IgD-negative memory B cell (primary cell): ENCODE results near the gene CDH8. TPM values are rescaled to one million over a fixed set of nuclear protein-coding genes. Genes with fewer than 3 reads are reported as not detected.

ENCODE experiments used
- H3K27ac Mint-ChIP-seq, 3 donors: one replicate each; pipeline ENCODE4 v1.8.0; 2020 to 2022; ENCODE audit warnings: mild to moderate bottlenecking in 3 of 3, mixed read lengths in 3 of 3, moderate library complexity in 1 of 3
- H3K27me3 Mint-ChIP-seq: one replicate; pipeline ENCODE4 v1.8.0; 2021; ENCODE audit warnings: mixed read lengths
- H3K36me3 Mint-ChIP-seq: one replicate; pipeline ENCODE4 v1.8.0; 2020; ENCODE audit warnings: mild to moderate bottlenecking, mixed read lengths
- H3K4me1 Mint-ChIP-seq, 3 donors: one replicate each; pipeline ENCODE4 v1.8.0; 2020 to 2022; ENCODE audit warnings: mixed read lengths in 3 of 3, mild to moderate bottlenecking in 1 of 3
- H3K4me3 Mint-ChIP-seq, 4 donors: one replicate each; pipeline ENCODE4 v1.8.0; 2020 to 2022; ENCODE audit warnings: mild to moderate bottlenecking in 4 of 4, mixed read lengths in 4 of 4, moderate library complexity in 3 of 4
- H3K9me3 Mint-ChIP-seq, 3 donors: one replicate each; pipeline ENCODE4 v1.8.0; 2020 to 2021; ENCODE audit warnings: mixed read lengths in 3 of 3, mild to moderate bottlenecking in 1 of 3
- polyA plus RNA-seq: library from polyadenylated mRNA; unstranded; fragments of 300-500 nt; fragmentation: Illumina TruSeq; gene quantifications from one replicate; pipeline ENCODE4 v1.2.3, GENCODE V29; 2021

The CDH8 gene
- polyA plus RNA-seq, 1 donor from 2014 or later: not detected

GRCh38 chr16:62038646-62039045 is 2.4 kb upstream of the CDH8 start:
- Mint-ChIP-seq H3K36me3 (no peaks in the 10 kb centered on the region), H3K27ac (no peak overlapping the region), H3K4me1 (no peaks in the 10 kb centered on the region), H3K27me3 (peaks cover 10% of the 10 kb centered on the region), H3K9me3 (peaks cover 0 to 9% (median 4%) of the 10 kb centered on the region in 3 donors), H3K4me3 (no peak overlapping the region)

GRCh38 chr16:62038225-62038624 is 2.0 kb upstream of the CDH8 start:
- peaks cover 10% of the 10 kb centered on the region for H3K27me3 Mint-ChIP-seq
- no peaks in the 10 kb centered on the region for H3K4me1 Mint-ChIP-seq
- H3K36me3 Mint-ChIP-seq: no peaks in the 10 kb centered on the region
- H3K9me3 Mint-ChIP-seq: peaks cover 0 to 9% (median 4%) of the 10 kb centered on the region in 3 donors
- no peak overlapping the region for H3K27ac Mint-ChIP-seq
- H3K4me3 Mint-ChIP-seq: no peak overlapping the region

- peaks cover 2% of the 10 kb centered on the region for H3K36me3 Mint-ChIP-seq
- peaks cover 10% of the 10 kb centered on the region for H3K27me3 Mint-ChIP-seq
- H3K4me1 Mint-ChIP-seq: no peaks in the 10 kb centered on the region
- peaks cover 0 to 11% (median 4%) of the 10 kb centered on the region in 3 donors for H3K9me3 Mint-ChIP-seq
- H3K27ac Mint-ChIP-seq: no peak overlapping the region
- no peak overlapping the region for H3K4me3 Mint-ChIP-seq
Measured at GRCh38 chr16:62036802-62037135, 531 bp upstream of the CDH8 start.

GRCh38 chr16:62035115-62036092 is 834 bp downstream of the CDH8 start:
- Mint-ChIP-seq H3K36me3 (peaks cover 2% of the 10 kb centered on the region), H3K4me3 (no peak overlapping the region), H3K9me3 (peaks cover 0 to 11% (median 4%) of the 10 kb centered on the region in 3 donors), H3K4me1 (no peaks in the 10 kb centered on the region), H3K27me3 (peaks cover 10% of the 10 kb centered on the region), H3K27ac (no peak overlapping the region)

- H3K9me3 Mint-ChIP-seq: peaks cover 0 to 13% (median 4%) of the 10 kb centered on the region in 3 donors
- no peak overlapping the region for H3K27ac Mint-ChIP-seq
- no peak overlapping the region for H3K4me3 Mint-ChIP-seq
- peaks cover 10% of the 10 kb centered on the region for H3K27me3 Mint-ChIP-seq
- H3K36me3 Mint-ChIP-seq: peaks cover 2% of the 10 kb centered on the region
- no peaks in the 10 kb centered on the region for H3K4me1 Mint-ChIP-seq
Measured at GRCh38 chr16:62034231-62035114, 1.8 kb downstream of the CDH8 start.

GRCh38 chr16:62033065-62033464 is 3.2 kb downstream of the CDH8 start:
- peaks cover 0 to 9% (median 1%) of the 10 kb centered on the region in 3 donors for H3K9me3 Mint-ChIP-seq
- H3K4me3 Mint-ChIP-seq: no peak overlapping the region
- H3K27me3 Mint-ChIP-seq: peaks cover 10% of the 10 kb centered on the region
- H3K4me1 Mint-ChIP-seq: no peaks in the 10 kb centered on the region
- peaks cover 2% of the 10 kb centered on the region for H3K36me3 Mint-ChIP-seq
- no peak overlapping the region for H3K27ac Mint-ChIP-seq

- no peaks in the 10 kb centered on the region for H3K4me1 Mint-ChIP-seq
- H3K36me3 Mint-ChIP-seq: peaks cover 3% of the 10 kb centered on the region
- no peak overlapping the region for H3K27ac Mint-ChIP-seq
- peaks cover under 1 to 12% (median 1%) of the 10 kb centered on the region in 3 donors for H3K9me3 Mint-ChIP-seq
- H3K27me3 Mint-ChIP-seq: peaks cover 5% of the 10 kb centered on the region
- no peak overlapping the region for H3K4me3 Mint-ChIP-seq
Measured at GRCh38 chr16:62029947-62030346, 6.3 kb downstream of the CDH8 start.

GRCh38 chr16:62022688-62023087 is 13.6 kb downstream of the CDH8 start:
- peaks cover 0 to 10% (median 4%) of the 10 kb centered on the region in 3 donors for H3K9me3 Mint-ChIP-seq
- no peak overlapping the region for H3K27ac Mint-ChIP-seq
- no peaks in the 10 kb centered on the region for H3K27me3 Mint-ChIP-seq
- H3K4me3 Mint-ChIP-seq: no peak overlapping the region
- H3K36me3 Mint-ChIP-seq: peaks cover 1% of the 10 kb centered on the region
- H3K4me1 Mint-ChIP-seq: no peaks in the 10 kb centered on the region

GRCh38 chr16:62021161-62021581 is 15.1 kb downstream of the CDH8 start:
- Mint-ChIP-seq H3K27me3 (no peaks in the 10 kb centered on the region), H3K9me3 (peaks cover 0 to 8% (median 4%) of the 10 kb centered on the region in 3 donors)

GRCh38 chr16:62020681-62021080 is 15.6 kb downstream of the CDH8 start:
- Mint-ChIP-seq H3K9me3 (peaks cover 0 to 8% (median 4%) of the 10 kb centered on the region in 3 donors), H3K4me3 (no peak overlapping the region), H3K36me3 (no peaks in the 10 kb centered on the region), H3K27me3 (no peaks in the 10 kb centered on the region), H3K4me1 (no peaks in the 10 kb centered on the region), H3K27ac (no peak overlapping the region)

More at GRCh38 chr16:62021161-62021581, 15.1 kb downstream of the CDH8 start:
- Mint-ChIP-seq H3K27ac (no peak overlapping the region), H3K4me3 (no peak overlapping the region), H3K4me1 (no peaks in the 10 kb centered on the region), H3K36me3 (no peaks in the 10 kb centered on the region)

GRCh38 chr16:62019851-62020250 is 16.4 kb downstream of the CDH8 start:
- peaks cover 0 to 8% (median 2%) of the 10 kb centered on the region in 3 donors for H3K9me3 Mint-ChIP-seq
- H3K36me3 Mint-ChIP-seq: no peaks in the 10 kb centered on the region
- no peak overlapping the region for H3K27ac Mint-ChIP-seq

GRCh38 chr16:62018301-62019060 is 17.8 kb downstream of the CDH8 start:
- H3K36me3 Mint-ChIP-seq: no peaks in the 10 kb centered on the region
- no peak overlapping the region for H3K27ac Mint-ChIP-seq
- no peaks in the 10 kb centered on the region for H3K27me3 Mint-ChIP-seq
- no peak overlapping the region for H3K4me3 Mint-ChIP-seq
- no peaks in the 10 kb centered on the region for H3K4me1 Mint-ChIP-seq
- peaks cover 0 to 7% (median 1%) of the 10 kb centered on the region in 3 donors for H3K9me3 Mint-ChIP-seq

More at GRCh38 chr16:62019851-62020250, 16.4 kb downstream of the CDH8 start:
- no peak overlapping the region for H3K4me3 Mint-ChIP-seq
- no peaks in the 10 kb centered on the region for H3K27me3 Mint-ChIP-seq
- no peaks in the 10 kb centered on the region for H3K4me1 Mint-ChIP-seq

GRCh38 chr16:62014319-62014923 is 21.8 kb downstream of the CDH8 start:
- no peak overlapping the region for H3K27ac Mint-ChIP-seq
- no peaks in the 10 kb centered on the region for H3K36me3 Mint-ChIP-seq
- H3K4me3 Mint-ChIP-seq: no peak overlapping the region
- H3K4me1 Mint-ChIP-seq: no peaks in the 10 kb centered on the region
- H3K9me3 Mint-ChIP-seq: peaks cover 0 to 6% (median 1%) of the 10 kb centered on the region in 3 donors
- H3K27me3 Mint-ChIP-seq: no peaks in the 10 kb centered on the region

- H3K36me3 Mint-ChIP-seq: no peaks in the 10 kb centered on the region
- H3K27ac Mint-ChIP-seq: no peak overlapping the region
- H3K4me3 Mint-ChIP-seq: no peak overlapping the region
- peaks cover 1 to 8% (median 2%) of the 10 kb centered on the region in 3 donors for H3K9me3 Mint-ChIP-seq
- no peaks in the 10 kb centered on the region for H3K27me3 Mint-ChIP-seq
- H3K4me1 Mint-ChIP-seq: no peaks in the 10 kb centered on the region
Measured at GRCh38 chr16:62010186-62010585, 26.1 kb downstream of the CDH8 start.
